Posterior vena cava (tissue), 2 donors: Measurements from ENCODE around the gene PAX5. TPM values are rescaled to one million over a fixed set of nuclear protein-coding genes. Genes with fewer than 3 reads are reported as not detected.

Experiments
- DNase-seq: peaks from one replicate; pipeline ENCODE4 v3.0.0-alpha.2; 2020; ENCODE audit warnings: low spot score
- intact Hi-C, 2 donors: fragments of 100-400 bp; cut with DNase I; formaldehyde crosslinking; loops; one replicate each; pipeline versions ENCODE4 v1.14.1 to v1.14.2; 2022 to 2023
- total RNA-seq, 2 donors: library from RNA; stranded (reverse); fragmentation: NEBNext Ultra II Directional; extraction: Animal tissue kit (Norgen Biotek cat#: 25700); gene quantifications; one replicate each; pipeline ENCODE4 v1.2.1, GENCODE V29; 2021
- donor health status: DM: yes; HTN: yes; CAD: no.
- donor health status: DM: yes; HTN: yes; CAD: no.

PAX5 gene
- total RNA-seq, 2 donors from 2014 or later, result 0.46 to 0.67 TPM

GRCh38 chr9:37038302-37038942 is 4.4 kb upstream of the PAX5 start:
- no peak for DNase-seq
- intact Hi-C loops, result no loop called here

DNA sequence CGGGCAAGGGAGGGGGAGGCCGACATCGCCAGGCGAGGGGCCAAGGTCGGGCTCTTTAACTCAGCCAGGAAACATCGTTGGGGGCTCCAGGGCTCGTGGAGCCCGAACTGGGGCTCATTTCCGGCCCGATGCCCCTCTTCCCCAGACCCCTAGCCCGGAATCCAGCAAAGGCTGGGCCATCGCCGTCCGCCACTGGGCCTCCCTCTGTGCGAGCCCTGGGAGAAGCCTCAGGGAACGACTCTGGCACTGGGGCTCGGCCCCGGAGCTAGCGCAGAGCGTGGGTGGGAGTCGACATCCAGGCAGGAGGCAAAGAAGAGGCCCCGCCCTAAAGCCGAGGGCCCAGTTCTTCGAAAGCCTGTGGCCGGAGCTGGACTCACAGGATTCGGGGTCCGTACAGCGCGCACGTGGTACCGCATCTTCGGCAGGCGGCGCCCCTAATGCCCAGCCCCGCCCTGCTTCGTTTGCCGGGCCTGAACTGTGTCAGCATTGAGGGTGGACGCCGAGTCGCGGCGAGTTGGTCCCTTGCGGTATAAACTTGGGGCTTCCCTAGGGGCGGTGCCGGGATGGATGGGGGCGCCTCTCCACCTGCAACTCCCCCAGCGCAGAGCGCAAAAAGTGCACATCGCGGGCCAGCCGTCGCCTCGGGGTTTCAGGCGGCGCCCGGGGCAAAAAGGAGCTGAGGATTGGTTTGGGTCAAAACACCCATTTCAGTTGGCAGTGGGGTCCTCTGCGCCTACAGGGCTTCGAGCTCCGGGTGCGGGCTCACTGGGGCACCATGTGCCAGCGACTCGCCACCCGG is 3.6 kb upstream of the PAX5 start:
- intact Hi-C loops, result no loop called here
- DNase-seq, result peak; percentile 84

GRCh38 chr9:37036776-37037502 is 2.9 kb upstream of the PAX5 start:
- intact Hi-C loops, result no loop called here
- DNase-seq, result peak; percentile 82

DNA sequence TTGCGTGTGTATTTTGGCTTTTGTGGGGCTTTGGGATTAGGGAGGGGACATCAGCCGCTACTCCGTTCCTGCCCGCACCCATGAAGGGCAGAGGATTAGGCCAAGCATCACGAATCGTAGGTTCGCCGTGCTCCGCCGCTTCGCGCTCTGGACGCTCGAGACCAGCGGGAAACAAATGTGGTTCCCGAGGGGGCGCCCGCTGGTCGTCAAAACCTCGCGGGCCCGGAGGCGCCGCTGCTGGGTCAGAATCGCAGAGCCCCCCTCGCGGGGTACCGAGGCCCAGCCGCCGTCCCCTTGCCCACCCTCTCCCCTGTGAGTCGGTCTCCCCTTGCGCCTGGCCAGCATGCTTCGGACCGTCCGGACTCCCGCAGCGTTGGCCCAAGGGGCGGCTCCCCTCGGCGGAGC is 2.3 kb upstream of the PAX5 start:
- intact Hi-C loops, result no loop called here
- peak; percentile 77 for DNase-seq

DNA sequence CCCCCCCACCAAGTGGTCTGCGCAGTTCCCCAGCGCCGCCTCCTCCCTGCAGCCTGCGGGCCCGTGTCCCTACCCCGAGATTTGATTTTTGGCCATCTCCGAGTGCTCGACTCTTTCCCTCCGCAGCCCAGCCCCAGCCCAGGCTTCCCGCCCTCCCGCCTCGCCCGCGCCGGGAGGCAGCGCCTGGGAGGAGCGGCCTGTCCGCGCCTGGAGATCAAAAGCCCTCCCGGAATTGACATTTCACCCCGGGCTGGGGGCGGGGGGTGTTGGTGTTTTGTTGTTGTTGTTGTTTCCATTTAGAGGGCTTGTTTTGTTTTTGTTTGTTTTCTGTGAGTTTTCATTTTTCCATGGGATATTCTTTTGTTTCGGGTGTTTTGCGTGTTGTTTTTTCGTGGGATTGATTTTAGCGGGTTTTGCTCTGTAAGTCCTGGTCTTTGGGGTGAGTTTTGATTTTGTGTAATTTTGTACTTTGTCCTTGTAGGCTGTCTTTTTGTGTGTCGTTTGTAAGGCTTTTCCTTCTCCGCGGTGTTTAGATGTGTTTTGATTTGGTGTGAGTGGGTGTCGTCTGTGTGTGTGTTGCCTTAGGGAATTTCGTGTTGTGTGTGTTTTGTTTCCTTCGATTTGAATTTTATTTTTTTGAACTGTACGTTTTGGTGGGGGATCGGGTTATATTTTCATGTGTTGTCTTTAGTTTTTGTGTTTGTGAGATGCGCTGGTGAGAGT is 1.7 kb upstream of the PAX5 start:
- intact Hi-C loops, result no loop called here
- DNase-seq, result peak; percentile 51

DNA sequence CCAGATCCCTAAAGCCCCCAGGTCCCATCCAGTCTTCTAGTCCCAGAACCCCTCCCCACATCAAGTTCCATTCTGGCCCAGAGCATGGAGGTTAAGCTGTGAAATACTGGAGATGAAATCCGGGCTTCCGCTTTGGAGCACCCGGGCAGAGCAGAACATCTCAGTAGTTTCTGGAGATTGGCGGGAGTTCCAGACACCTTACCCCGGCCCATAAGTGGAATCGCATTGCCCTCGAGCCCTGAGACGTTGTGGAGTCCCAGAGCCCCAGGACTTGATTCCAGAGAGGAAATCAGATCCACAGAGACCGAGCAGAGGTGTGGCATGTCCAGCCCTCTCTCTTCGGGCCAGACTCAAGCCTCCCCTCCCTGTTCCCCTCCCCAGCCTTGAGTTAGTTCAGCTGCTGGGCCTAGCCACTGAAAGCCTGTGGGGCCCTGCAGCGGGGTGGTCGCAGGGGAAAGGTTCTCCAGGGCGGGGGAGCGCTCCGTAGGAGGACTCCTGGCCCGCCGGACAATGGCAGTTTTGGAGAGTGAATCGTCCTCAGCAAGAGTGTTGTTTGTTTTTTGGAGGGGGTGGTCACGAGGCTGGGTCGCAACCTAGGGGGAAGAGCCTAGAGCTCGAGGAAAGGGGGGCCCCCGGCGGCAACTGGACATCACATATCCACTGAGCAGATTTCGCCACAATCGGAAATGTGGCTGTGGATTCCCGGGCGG is 1.0 kb upstream of the PAX5 start:
- intact Hi-C loops, result no loop called here
- DNase-seq, result peak; percentile 58

GRCh38 chr9:37034305-37034937 is 353 bp upstream of the PAX5 start:
- peak; percentile 80 for DNase-seq
- intact Hi-C loops, result no loop called here

GRCh38 chr9:37033141-37033540 is 927 bp downstream of the PAX5 start:
- no peak for DNase-seq
- intact Hi-C loops, result no loop called here

DNA sequence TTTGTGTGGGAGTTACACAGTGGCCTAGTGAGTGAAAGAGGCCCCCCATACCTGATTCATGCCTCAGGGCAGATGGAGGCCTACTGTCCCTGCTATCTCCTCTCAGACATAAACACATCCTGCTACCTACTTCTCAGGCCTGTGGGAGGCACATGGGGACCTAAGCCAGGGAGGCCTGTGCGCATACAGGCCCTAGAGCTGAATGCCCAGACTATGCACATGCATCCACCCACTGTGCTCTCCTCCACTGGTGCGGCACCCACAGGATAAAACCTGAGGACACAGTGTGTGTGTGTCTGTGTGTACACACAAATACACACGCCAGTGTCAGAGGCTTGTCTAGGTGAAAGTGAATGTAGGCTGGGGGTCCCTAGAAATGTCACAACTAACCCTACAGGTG is 1.4 kb downstream of the PAX5 start:
- intact Hi-C loops, result no loop called here
- DNase-seq, result no peak

DNA sequence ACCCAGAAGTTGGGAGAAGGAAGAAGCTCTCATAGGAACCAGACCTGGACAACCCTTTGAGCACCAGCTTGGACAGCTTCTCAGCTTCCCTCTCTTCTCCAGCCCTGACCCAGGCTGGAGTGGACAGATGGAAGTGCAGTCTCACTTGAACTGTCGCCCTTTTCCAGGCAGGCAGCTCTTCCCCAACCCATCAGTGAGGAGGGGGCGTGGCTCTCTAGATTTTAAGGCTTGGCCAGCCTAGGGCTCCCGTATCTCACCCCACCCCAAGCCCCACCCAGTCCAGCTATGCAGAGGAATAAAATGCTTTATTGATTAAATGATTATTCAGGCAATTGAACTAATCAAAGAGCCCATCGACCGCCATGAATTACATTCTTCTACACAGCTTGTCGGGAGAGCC is 2.2 kb downstream of the PAX5 start:
- DNase-seq, result no peak
- intact Hi-C loops, result no loop called here

DNA sequence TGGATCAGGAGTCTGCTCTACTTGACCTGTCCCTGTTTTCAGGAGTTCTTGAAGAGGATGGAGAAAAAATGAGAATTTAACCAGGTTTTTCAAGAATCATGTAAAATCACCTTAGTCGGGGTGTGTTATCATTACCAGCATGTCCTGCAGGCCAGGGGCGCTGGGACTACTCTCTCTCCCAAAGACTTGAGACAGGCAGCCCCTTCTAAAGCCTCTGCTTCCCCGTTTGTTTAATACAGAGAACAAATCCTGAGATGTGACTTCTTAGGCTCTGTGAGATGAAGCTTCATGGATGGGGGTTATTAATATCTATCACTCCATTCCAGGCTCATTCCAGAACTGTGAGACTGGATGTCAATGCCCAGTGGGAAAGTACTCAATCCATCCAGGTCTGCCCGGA is 3.0 kb downstream of the PAX5 start:
- DNase-seq, result no peak
- intact Hi-C loops, result no loop called here

GRCh38 chr9:37030611-37030939 is 3.5 kb downstream of the PAX5 start:
- intact Hi-C loops, result no loop called here

GRCh38 chr9:37029776-37030610 is 4.1 kb downstream of the PAX5 start:
- intact Hi-C loops, result no loop called here

More at GRCh38 chr9:37030611-37030939, 3.5 kb downstream of the PAX5 start:
- no peak for DNase-seq

GRCh38 chr9:37029304-37029775 is 4.7 kb downstream of the PAX5 start:
- intact Hi-C loops, result no loop called here
- DNase-seq, result peak; percentile 76

More at GRCh38 chr9:37029776-37030610, 4.1 kb downstream of the PAX5 start:
- peak; percentile 65 for DNase-seq

GRCh38 chr9:37028420-37029031 is 5.5 kb downstream of the PAX5 start:
- DNase-seq, result peak; percentile 72
- intact Hi-C loops, result no loop called here

- intact Hi-C loops, result no loop called here
- DNase-seq, result peak; percentile 91
Observed at GRCh38 chr9:37027582-37028419, 6.3 kb downstream of the PAX5 start.
